Progenitor cell of endocrine pancreas (in vitro differentiated cells): ENCODE results near the gene ARSB. TPM values are rescaled to one million over a fixed set of nuclear protein-coding genes. Genes with fewer than 3 reads are reported as not detected.

Experiments
- DNase-seq: peaks from one replicate; pipeline ENCODE4 v3.0.0; 2021; ENCODE audit warnings: low spot score; ENCODE audit not compliant: unreplicated experiment
- H3K27ac Mint-ChIP-seq: 2 replicates; pipeline ENCODE4 v1.8.0; 2021; ENCODE audit warnings: mild to moderate bottlenecking, moderate library complexity, mixed read lengths
- H3K27me3 Mint-ChIP-seq: 2 replicates; pipeline ENCODE4 v1.8.0; 2021; ENCODE audit warnings: mixed read lengths
- H3K36me3 Mint-ChIP-seq: 2 replicates; pipeline ENCODE4 v1.8.0; 2022; ENCODE audit warnings: mixed read lengths; ENCODE audit not compliant: insufficient read depth
- H3K4me1 Mint-ChIP-seq: 2 replicates; pipeline ENCODE4 v1.8.0; 2021; ENCODE audit warnings: low read depth, mixed read lengths
- H3K4me3 Mint-ChIP-seq: 2 replicates; pipeline ENCODE4 v1.8.0; 2021; ENCODE audit warnings: low read depth, mild to moderate bottlenecking, moderate library complexity, mixed read lengths
- H3K9me3 Mint-ChIP-seq: 2 replicates; pipeline ENCODE4 v1.8.0; 2021; ENCODE audit warnings: low read depth, mixed read lengths
- total RNA-seq: library from RNA; stranded (reverse); gene quantifications from 2 replicates; pipeline ENCODE4 v1.2.1, GENCODE V29; 2021
- TF ChIP-seq, protein P1 (sequence below): fragments of 200-600 bp; sonication (generic); IDR thresholded peaks from one replicate; pipeline ENCODE4 v1.5.0; 2021; ENCODE audit warnings: antibody characterized with exemption, mild to moderate bottlenecking; ENCODE audit not compliant: unreplicated experiment

Gene ARSB
- total RNA-seq, 1 donor from 2014 or later: 17.7 TPM

DNA sequence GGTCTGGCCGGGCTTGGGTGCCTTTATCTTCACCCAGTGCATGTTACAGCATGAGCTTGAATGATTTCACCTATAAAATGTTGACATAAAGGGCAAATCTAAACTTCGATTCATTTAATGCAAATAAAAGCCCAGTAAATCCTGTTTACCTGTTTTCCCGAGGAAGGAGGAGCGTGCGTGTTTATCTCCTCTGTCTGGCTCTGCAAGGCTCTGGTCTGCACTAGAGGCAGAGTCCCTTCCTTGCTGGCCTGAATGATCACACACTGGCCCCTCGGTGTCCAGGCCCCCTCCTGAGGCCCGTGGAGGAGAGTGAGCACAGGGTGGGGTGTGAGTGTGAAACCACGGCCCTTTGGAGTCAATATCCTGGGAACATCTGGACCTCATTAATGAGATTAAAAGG lies 211.5 kb downstream of the ARSB start:
- H3K27ac Mint-ChIP-seq: no peak overlapping the region
- H3K9me3 Mint-ChIP-seq: no peaks in the 10 kb centered on the region
- peaks cover 4% of the 10 kb centered on the region for H3K36me3 Mint-ChIP-seq
- peaks cover 5% of the 10 kb centered on the region for H3K27me3 Mint-ChIP-seq
- no peak for DNase-seq
- peaks cover 15% of the 10 kb centered on the region for H3K4me1 Mint-ChIP-seq
- no peak overlapping the region for H3K4me3 Mint-ChIP-seq
- TF ChIP-seq, protein P1, sequence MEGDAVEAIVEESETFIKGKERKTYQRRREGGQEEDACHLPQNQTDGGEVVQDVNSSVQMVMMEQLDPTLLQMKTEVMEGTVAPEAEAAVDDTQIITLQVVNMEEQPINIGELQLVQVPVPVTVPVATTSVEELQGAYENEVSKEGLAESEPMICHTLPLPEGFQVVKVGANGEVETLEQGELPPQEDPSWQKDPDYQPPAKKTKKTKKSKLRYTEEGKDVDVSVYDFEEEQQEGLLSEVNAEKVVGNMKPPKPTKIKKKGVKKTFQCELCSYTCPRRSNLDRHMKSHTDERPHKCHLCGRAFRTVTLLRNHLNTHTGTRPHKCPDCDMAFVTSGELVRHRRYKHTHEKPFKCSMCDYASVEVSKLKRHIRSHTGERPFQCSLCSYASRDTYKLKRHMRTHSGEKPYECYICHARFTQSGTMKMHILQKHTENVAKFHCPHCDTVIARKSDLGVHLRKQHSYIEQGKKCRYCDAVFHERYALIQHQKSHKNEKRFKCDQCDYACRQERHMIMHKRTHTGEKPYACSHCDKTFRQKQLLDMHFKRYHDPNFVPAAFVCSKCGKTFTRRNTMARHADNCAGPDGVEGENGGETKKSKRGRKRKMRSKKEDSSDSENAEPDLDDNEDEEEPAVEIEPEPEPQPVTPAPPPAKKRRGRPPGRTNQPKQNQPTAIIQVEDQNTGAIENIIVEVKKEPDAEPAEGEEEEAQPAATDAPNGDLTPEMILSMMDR: no peak

DNA sequence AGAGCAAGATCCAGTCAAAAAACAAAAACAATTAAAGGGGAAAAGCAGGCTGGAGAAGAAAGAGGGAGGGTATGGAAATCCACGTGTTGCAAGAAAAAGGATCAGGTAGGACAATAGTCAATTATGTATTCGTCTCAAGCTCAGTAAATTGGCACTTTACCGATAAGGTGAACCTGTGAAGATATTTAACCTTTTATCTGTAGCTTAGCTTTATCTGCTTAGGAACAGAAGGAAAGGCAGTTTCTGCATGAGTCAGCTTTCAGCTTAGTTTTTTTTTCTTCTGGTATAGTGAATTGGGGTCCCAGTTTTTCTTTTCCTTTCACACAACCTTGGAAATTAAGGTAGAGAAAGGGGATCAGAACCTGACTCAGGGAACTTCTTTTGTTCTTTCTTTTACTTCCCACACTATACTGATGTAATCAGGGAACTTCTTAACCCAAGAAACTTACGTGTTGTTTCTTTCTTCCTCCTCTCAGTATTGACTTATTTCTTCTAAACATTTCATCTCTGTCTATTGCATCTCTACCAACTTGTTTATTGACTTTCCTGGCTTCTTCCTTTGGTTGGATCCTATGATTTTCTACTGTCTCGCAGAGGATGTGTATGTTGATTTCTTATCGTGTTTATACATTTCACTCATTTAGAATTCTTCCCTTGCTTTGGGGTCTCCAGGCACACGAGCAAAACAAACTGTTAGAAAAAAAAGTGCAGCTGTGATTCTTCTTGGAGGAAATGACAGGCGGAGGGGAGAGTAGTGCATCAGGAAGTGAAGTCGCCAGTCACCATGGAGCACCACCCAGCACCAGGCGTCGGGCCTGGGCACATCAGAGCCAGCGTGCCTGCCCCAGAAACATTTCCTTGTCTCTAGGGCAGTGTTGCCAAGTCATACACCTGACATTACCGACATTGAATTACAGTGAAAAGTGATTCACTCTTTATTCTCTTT lies 213.6 kb downstream of the ARSB start:
- no peak for DNase-seq
- Mint-ChIP-seq H3K27me3 (peaks cover 11% of the 10 kb centered on the region), H3K4me3 (no peak overlapping the region), H3K9me3 (no peaks in the 10 kb centered on the region), H3K36me3 (peaks cover 4% of the 10 kb centered on the region), H3K27ac (peak overlapping the region; percentile 83), H3K4me1 (peaks cover 15% of the 10 kb centered on the region)
- TF ChIP-seq, protein P1: no peak

DNA sequence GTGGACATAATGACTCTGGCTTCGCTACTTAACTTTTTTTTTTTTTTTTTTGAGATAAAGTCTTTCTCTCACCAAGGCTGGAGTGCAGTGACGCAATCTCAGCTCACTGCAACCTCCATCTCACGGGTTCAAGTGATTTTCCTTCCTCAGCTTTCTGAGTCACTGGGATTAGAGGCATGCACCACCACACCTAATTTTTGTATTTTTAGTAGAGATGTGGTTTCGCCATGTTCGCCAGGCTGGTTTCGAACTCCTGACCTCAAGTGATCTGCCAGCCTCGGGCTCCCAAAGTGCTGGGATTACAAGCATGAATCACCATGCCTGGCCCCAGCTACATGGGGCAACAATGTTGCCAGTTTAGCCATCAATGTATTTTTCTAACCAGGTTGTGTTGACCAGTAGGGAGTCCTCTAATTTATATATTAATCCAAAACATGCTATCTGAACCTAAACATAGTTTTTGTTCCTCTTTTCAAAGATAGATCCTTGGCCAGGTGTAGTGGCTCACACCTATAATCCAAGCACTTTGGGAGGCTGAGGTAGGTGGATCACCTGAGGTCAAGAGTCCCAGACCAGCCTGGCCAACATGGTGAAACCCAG lies 216.2 kb downstream of the ARSB start:
- Mint-ChIP-seq H3K27me3 (peaks cover 36% of the 10 kb centered on the region), H3K27ac (no peak overlapping the region), H3K4me3 (no peak overlapping the region), H3K9me3 (no peaks in the 10 kb centered on the region), H3K36me3 (peaks cover 4% of the 10 kb centered on the region), H3K4me1 (peaks cover 15% of the 10 kb centered on the region)
- no peak for DNase-seq
- TF ChIP-seq, protein P1: no peak

DNA sequence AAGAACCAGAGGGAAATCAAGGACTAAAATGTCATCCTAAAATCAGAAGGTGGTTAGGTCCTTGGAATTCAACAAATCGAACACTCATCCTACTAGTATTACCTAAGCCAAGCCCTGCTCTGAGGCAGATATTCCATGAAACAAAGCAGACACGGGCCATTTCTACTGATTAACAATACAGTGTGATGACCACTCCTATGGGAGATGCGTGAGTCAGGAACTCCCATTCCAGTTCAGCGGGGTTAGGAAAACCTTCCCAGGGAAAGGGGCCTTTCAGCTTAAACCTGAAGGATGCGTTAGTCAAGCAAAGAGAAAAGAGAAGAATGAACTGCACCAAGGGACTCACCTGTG lies 218.7 kb downstream of the ARSB start:
- H3K4me3 Mint-ChIP-seq: no peak overlapping the region
- no peak for DNase-seq

DNA sequence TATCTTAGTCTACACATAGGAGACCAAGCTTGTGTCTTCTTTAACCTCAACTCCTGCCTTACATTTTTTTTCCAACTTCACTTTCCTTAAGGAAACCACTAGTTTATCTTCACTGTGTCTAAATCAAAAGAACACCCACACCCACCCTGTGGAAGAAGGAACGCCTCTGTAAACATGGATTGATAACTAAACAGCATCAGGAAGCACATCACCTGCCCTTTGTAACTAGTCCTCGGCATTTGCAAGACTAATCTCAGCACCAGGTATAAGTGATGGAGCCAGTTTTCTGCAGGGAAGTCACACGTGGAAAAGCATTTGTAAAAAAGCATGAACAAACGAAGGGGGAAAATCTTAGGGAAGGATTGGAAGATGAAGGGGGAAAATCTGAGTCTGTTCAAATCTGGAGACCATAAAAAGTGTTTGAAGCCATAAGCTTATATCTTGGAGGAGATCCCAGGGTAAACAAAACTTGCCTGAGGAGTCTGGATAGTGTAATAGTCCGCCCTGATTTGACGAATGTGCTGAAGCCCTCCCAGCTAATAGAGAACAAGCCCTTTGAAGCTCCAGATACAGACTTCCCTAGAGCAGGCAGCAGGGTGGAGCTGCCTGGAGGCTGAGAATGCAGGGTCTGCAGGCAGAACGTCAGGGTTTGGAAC lies 219.2 kb downstream of the ARSB start:
- Mint-ChIP-seq H3K9me3 (peaks cover 3% of the 10 kb centered on the region), H3K36me3 (no peaks in the 10 kb centered on the region), H3K27ac (no peak overlapping the region), H3K4me3 (no peak overlapping the region), H3K27me3 (peaks cover 47% of the 10 kb centered on the region), H3K4me1 (no peaks in the 10 kb centered on the region)
- TF ChIP-seq, protein P1: no peak
- DNase-seq: no peak

More for the DNA sequence above, 218.7 kb downstream of the ARSB start:
- TF ChIP-seq, protein P1: no peak
- Mint-ChIP-seq H3K4me1 (peaks cover 5% of the 10 kb centered on the region), H3K27ac (no peak overlapping the region), H3K27me3 (peaks cover 47% of the 10 kb centered on the region), H3K9me3 (peaks cover 3% of the 10 kb centered on the region), H3K36me3 (no peaks in the 10 kb centered on the region)
